Thyroid gland (tissue), 4 donors: Measurements from ENCODE around the gene MTNR1B.

ENCODE experiments used
- CTCF ChIP-seq, 6 experiments: fragments of 200-600 bp in 3 of 6; fragments of 450-650 bp in 3 of 6; sonication (generic) in 3 of 6; IDR thresholded peaks; one replicate each; pipeline ENCODE4 v1.5.1; 2016 to 2019; ENCODE audit warnings: antibody characterized with exemption in 6 of 6, mild to moderate bottlenecking in 2 of 6, inconsistent platforms in 1 of 6, moderate library complexity in 1 of 6
- POLR2A ChIP-seq, 2 donors: fragments of 450-650 bp; IDR thresholded peaks; one replicate each; pipeline ENCODE4 v1.6.1; 2017; ENCODE audit warnings: antibody characterized with exemption in 2 of 2, mild to moderate bottlenecking in 2 of 2, moderate library complexity in 1 of 2

GRCh38 chr11:92976681-92977080 is 7.2 kb downstream of the MTNR1B start:
- TF ChIP-seq CTCF (IDR thresholded peaks at IDR 0.05) (no peak), POLR2A (IDR thresholded peaks at IDR 0.05) (no peak)
